Measurements from ENCODE around the gene LY6G6F. TPM values are rescaled to one million over a fixed set of nuclear protein-coding genes. Genes with fewer than 3 reads are reported as not detected.

The LY6G6F gene
- total RNA-seq, 1 donor from 2014 or later = not detected

- Mint-ChIP-seq H3K27me3 (ENCODE audit: unreplicated experiment) (peaks cover 4% of the 10 kb centered on the region), H3K36me3 (ENCODE audit: unreplicated experiment) (no peaks in the 10 kb centered on the region), H3K4me1 (ENCODE audit: low read depth, unreplicated experiment) (peaks cover 3% of the 10 kb centered on the region), H3K4me3 (ENCODE audit: unreplicated experiment) (no peak overlapping the region), H3K9me3 (ENCODE audit: unreplicated experiment) (peaks cover 7% of the 10 kb centered on the region), H3K27ac (ENCODE audit: unreplicated experiment) (no peak overlapping the region)
- no peak for TF ChIP-seq CTCF (IDR thresholded peaks at IDR 0.05; ENCODE audit: partially characterized antibody, unreplicated experiment)
- no peak for DNase-seq
These were observed 19.3 kb upstream of the LY6G6F start for GRCh38 chr6:31687321-31687720.

GRCh38 chr6:31687860-31688693 lies 18.6 kb upstream of the LY6G6F start:
- no peaks in the 10 kb centered on the region for H3K36me3 Mint-ChIP-seq (ENCODE audit: unreplicated experiment)
- no peak overlapping the region for H3K27ac Mint-ChIP-seq (ENCODE audit: unreplicated experiment)

GRCh38 chr6:31689249-31690110 lies 17.2 kb upstream of the LY6G6F start:
- no peak for DNase-seq
- H3K27ac Mint-ChIP-seq (ENCODE audit: unreplicated experiment) = peak overlapping the region; percentile 33
- TF ChIP-seq CTCF (IDR thresholded peaks at IDR 0.05; ENCODE audit: partially characterized antibody, unreplicated experiment) = peak; percentile 40
- no peak overlapping the region for H3K4me3 Mint-ChIP-seq (ENCODE audit: unreplicated experiment)
- peaks cover 3% of the 10 kb centered on the region for H3K27me3 Mint-ChIP-seq (ENCODE audit: unreplicated experiment)
- peaks cover 4% of the 10 kb centered on the region for H3K9me3 Mint-ChIP-seq (ENCODE audit: unreplicated experiment)
- no peaks in the 10 kb centered on the region for H3K4me1 Mint-ChIP-seq (ENCODE audit: low read depth, unreplicated experiment)
- no peaks in the 10 kb centered on the region for H3K36me3 Mint-ChIP-seq (ENCODE audit: unreplicated experiment)

More at GRCh38 chr6:31687860-31688693, 18.6 kb upstream of the LY6G6F start:
- DNase-seq = no peak
- Mint-ChIP-seq H3K27me3 (ENCODE audit: unreplicated experiment) (peaks cover 3% of the 10 kb centered on the region), H3K4me1 (ENCODE audit: low read depth, unreplicated experiment) (peaks cover 3% of the 10 kb centered on the region), H3K4me3 (ENCODE audit: unreplicated experiment) (no peak overlapping the region), H3K9me3 (ENCODE audit: unreplicated experiment) (peaks cover 7% of the 10 kb centered on the region)
- TF ChIP-seq CTCF (IDR thresholded peaks at IDR 0.05; ENCODE audit: partially characterized antibody, unreplicated experiment) = no peak

- no peaks in the 10 kb centered on the region for H3K36me3 Mint-ChIP-seq (ENCODE audit: unreplicated experiment)
- no peaks in the 10 kb centered on the region for H3K4me1 Mint-ChIP-seq (ENCODE audit: low read depth, unreplicated experiment)
- H3K27ac Mint-ChIP-seq (ENCODE audit: unreplicated experiment) = no peak overlapping the region
- no peak for DNase-seq
- peaks cover 4% of the 10 kb centered on the region for H3K9me3 Mint-ChIP-seq (ENCODE audit: unreplicated experiment)
- H3K27me3 Mint-ChIP-seq (ENCODE audit: unreplicated experiment) = peaks cover 3% of the 10 kb centered on the region
- TF ChIP-seq CTCF (IDR thresholded peaks at IDR 0.05; ENCODE audit: partially characterized antibody, unreplicated experiment) = no peak
- H3K4me3 Mint-ChIP-seq (ENCODE audit: unreplicated experiment) = no peak overlapping the region
These were observed 16.2 kb upstream of the LY6G6F start for GRCh38 chr6:31690231-31691077.

Data from glutamatergic neuron (in vitro differentiated cells).